Limb (tissue), 2 donors: ENCODE data around the gene BTG4.

Source experiments
- DNase-seq, 2 donors: peaks; one replicate each; pipeline ENCODE4 v3.0.0-alpha.2; 2016; ENCODE audit errors: extremely low spot score in 2 of 2

The BTG4 gene

GRCh38 chr11:111494040-111494439 lies 18.1 kb downstream of the BTG4 start:
- no peak for DNase-seq

DNA sequence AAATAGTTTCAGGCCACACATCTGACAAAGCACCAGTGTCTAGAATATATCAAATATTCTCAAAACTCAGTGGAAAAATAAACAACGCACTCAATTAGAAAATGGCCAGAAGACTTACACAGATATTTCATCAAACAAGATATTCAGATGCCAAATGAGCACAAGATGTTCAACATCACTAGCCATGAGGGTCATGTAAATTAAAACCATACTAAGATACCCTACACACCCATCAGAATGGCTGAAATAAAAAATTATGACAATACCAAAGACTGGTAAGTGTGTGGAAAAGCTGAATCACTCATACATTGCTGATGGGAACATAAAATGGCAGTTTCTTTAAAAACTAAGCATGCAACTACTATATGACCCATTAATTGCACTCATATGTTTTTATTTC lies 21.7 kb downstream of the BTG4 start:
- no peak for DNase-seq

DNA sequence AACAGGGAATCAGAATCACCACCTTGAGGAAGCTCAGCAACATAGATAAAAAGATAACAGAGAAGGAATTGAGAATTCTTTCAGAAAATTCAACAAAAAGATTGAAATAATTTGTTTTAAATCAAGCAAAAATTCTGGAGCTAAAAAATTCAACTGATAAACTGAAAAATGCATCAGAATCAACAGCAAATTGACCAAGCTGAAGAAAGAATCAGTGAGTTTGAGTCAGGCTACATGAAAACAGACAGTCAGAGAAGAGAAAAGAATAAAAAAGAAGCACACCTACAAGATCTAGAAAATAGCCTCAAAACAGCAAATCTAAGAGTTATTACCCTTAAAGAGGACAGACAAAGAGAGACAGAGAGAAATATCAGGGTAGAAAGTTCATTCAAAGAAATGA lies 28.8 kb downstream of the BTG4 start:
- no peak for DNase-seq

DNA sequence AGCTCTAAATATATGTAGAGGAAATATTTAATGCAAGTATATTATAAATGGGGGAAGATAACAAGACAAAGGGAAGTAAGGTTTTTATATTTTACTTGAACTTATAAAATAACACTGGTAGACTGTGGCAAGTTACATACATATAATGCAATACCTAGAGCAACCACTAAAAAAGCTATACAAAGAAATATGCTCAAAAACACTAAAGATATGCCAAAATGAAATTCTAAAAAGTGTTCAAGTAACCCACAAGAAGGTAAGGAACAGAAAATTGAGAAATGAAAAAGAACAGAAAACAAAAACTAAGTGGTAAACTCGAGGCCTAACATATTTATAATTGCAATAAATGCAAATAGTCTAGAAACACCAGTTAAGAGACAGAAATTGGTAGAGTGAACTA lies 32.5 kb downstream of the BTG4 start:
- no peak for DNase-seq

- DNase-seq: no peak
Observed at GRCh38 chr11:111477898-111478297, 34.3 kb downstream of the BTG4 start.

GRCh38 chr11:111476956-111477355 lies 35.2 kb downstream of the BTG4 start:
- peak in 1 of 2 donors; percentile 54 for DNase-seq

DNA sequence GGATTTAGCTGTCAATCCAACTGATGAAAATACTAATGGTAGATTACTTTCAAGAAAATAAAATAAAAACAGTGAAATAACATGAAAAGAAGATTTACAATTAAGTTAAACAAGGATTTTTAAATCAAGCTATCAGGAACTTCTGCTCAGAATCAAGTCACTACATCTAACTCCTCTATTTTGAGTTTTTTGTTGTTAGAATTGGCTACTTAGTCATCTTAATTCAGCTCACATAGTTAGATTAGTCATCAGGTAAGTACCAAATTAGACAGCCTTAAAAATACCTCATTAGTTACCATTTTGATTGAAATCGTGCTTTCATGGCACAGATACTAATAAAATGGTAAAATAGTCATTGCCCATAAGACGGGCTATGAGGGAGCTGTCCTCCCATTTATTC lies 35.8 kb downstream of the BTG4 start:
- DNase-seq: no peak

GRCh38 chr11:111474432-111474831 lies 37.8 kb downstream of the BTG4 start:
- no peak for DNase-seq

DNA sequence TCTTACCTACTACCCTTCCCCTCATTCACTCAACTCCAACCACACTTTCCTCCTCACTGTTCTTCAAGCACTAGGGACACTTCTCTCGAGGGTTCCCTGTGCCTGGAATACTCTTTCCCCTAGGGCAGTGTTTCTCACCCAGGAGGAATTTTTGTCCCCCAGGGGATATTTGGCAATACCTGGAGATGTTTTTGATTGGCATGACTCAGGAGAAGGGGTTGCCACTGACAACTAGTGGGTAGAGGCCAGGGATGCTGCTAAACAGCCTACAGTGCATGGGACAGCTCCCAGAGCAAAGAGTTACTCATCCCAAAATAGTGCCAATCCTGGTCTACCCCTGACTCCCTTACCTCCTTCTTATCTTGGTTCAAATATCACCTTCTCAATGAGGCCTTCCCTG lies 40.0 kb downstream of the BTG4 start:
- no peak for DNase-seq

DNA sequence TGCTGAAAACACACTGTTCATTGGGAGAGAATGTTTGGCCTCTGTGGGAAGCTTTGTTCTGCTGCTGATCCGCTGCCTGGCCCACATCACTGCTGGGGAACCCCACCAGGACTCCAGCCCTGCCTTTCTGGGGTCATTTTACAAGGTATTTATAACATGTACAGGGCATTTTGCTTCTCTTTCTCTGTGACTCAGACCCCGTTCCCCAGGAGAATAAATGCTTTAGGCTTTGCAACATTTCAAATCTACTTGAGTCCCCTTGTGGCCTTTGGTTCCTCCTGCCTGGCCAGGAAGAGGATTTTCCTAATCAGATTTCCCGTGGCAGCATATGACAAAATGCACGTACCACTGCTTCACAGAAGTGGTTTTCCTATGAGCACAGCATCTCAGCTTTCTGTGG lies 43.0 kb downstream of the BTG4 start:
- DNase-seq: no peak

- DNase-seq: no peak
Observed at GRCh38 chr11:111466615-111467014, 45.6 kb downstream of the BTG4 start.

GRCh38 chr11:111465400-111465799 lies 46.8 kb downstream of the BTG4 start:
- no peak for DNase-seq

GRCh38 chr11:111463276-111463675 lies 48.9 kb downstream of the BTG4 start:
- no peak for DNase-seq

- no peak for DNase-seq
Observed at GRCh38 chr11:111462329-111462728, 49.9 kb downstream of the BTG4 start.

DNA sequence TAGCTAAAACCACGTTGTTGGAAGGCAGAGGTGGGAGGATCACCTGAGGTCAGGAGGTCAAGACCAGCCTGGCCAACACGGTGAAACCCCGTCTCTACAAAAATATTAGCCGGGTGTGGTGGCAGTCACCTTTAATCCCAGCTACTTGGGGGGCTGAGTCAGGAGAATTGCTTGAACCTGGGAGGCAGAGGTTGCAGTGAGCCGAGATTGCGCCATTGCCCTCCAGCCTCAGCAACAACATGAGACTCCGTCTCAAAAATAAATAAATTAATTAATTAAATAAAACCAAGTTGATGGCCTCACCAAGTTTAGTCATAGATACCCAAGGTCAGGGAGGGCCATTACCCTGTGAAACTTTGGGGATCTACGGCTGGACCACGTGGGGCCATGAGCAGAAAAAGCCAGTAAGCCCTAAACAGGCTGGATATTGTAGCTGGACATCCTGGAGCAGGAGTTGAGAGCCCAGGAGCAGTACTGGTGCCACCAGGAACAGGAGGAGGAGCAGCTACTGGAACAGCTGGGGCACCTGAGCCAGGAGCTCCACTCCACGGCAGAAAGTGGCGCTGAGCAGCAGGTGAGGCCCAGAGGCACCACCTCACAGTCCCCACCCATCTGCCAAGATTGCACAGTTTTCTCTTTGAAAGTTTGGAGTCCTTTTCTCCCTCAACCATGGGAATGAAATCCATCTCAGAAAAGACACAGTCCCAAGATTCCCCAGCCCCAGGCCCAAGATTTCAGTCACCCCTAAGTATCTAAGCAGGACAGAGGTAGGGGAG lies 50.5 kb downstream of the BTG4 start:
- no peak for DNase-seq

GRCh38 chr11:111460856-111461255 lies 51.3 kb downstream of the BTG4 start:
- peak; percentile 31 to 63 for DNase-seq

GRCh38 chr11:111460340-111460739 lies 51.8 kb downstream of the BTG4 start:
- DNase-seq: no peak

DNA sequence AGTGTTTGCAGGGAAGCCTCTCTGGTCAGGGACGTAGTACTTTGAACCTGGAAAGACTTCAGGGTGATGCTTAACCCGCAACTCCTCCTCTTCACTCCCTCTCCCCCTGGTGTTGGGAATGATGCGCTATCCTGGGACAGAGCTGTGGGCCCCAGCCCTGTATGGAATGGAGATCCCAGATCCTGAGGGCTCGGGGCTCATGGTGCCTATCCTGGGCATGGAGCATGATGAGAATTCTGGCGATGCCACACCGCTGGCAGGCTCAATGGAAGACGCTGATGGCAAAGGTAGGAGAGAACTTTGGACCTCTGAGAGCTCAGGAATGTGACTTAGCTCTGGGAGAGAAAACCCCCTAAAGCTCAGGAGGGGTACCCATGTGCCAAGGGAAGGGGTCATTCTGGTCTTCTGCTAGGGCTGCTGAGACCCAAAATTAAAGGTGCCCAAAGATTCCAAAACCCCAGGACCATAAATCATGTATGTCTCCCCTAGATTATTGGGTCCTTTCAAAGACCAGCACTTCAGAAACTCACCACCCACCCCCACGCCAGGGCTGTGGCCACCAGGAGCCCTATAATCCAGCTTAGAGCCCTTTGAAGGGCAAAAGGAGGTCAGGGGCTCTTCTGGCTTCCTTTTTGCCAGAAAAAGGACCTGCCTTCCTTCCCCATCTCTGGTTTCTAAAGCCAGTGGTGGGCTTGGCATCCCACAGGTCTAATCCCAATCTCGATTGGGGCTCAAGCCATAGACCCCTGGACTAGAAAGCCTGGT lies 52.5 kb downstream of the BTG4 start:
- no peak for DNase-seq

GRCh38 chr11:111457731-111458368 lies 54.3 kb downstream of the BTG4 start:
- no peak for DNase-seq

- no peak for DNase-seq
Observed at GRCh38 chr11:111456859-111457730, 55.1 kb downstream of the BTG4 start.

DNA sequence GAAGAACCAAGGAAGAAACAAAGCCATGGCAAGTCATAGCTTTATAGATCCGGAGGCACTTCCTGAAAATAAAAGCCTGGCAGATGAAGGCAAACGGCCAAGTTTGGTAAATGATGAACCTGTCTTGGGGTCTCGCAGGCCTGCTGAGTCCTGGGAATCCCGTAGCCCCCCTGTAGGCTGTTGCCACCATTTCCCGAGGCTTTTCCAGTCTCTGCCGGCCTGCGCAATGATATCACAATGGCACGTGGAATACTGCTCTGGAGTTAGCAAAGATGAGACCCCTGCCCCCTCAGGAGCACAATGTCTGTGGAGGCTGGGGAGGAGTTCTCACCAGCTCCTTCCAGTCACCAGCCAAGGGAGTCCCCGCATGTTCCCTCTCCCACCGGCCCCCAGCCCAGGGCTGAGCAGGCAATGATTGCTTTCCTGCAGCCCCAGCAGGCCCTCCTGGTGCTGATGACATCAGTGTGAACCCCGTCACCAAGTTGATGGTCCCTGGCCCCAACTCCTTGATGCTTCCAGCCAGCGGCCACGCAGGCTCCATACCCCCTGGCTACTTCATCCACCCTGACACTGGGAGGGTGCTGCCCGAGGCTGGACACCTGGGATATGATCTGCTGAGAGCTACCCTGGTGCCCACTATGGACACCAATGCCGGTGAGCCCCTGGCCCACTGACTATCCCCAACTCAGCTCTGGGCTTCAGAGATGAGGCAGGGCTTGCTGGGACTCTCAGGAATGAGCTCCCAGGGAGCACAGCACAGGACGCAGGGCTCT lies 55.9 kb downstream of the BTG4 start:
- DNase-seq: no peak
